Activated CD8-positive, alpha-beta T cell treated with anti-CD3 and anti-CD28 coated beads for 36 hours (primary cell): ENCODE data around the gene SUSD1. TPM values are rescaled to one million over a fixed set of nuclear protein-coding genes. Genes with fewer than 3 reads are reported as not detected.

ENCODE experiments used
- ATAC-seq: fragments of 200-7000 bp; cut with Tn5 transposase; one replicate; pipeline ENCODE4 v1.10.0; 2021; ENCODE audit warnings: mild to moderate bottlenecking, moderate library complexity
- CTCF ChIA-PET: fragments of 350-600 bp; sonication (Branson Sonifier 250); formaldehyde crosslinking; loops from one replicate; lab custom pipeline; 2021; ENCODE audit warnings: antibody characterized with exemption; lab: Charles Lee
- POLR2A ChIA-PET: fragments of 350-600 bp; sonication (Branson Sonifier 250); formaldehyde crosslinking; loops from one replicate; lab custom pipeline; 2021; ENCODE audit warnings: antibody characterized with exemption; lab: Charles Lee
- DNase-seq: peaks from one replicate; pipeline ENCODE4 v3.0.0-alpha.2; 2020
- H3K27ac Mint-ChIP-seq: one replicate; pipeline ENCODE4 v1.8.0; 2021; ENCODE audit warnings: mild to moderate bottlenecking, mixed read lengths
- H3K27me3 Mint-ChIP-seq: one replicate; pipeline ENCODE4 v1.8.0; 2021; ENCODE audit warnings: mixed read lengths
- H3K36me3 Mint-ChIP-seq: one replicate; pipeline ENCODE4 v1.8.0; 2021; ENCODE audit warnings: low read depth, mixed read lengths
- H3K4me1 Mint-ChIP-seq: one replicate; pipeline ENCODE4 v1.8.0; 2021; ENCODE audit warnings: low read depth, mixed read lengths
- H3K4me3 Mint-ChIP-seq: one replicate; pipeline ENCODE4 v1.8.0; 2021; ENCODE audit warnings: mild to moderate bottlenecking, moderate library complexity, mixed read lengths
- H3K9me3 Mint-ChIP-seq: one replicate; pipeline ENCODE4 v1.8.0; 2021; ENCODE audit warnings: mixed read lengths
- intact Hi-C: fragments of 100-400 bp; cut with micrococcal nuclease; formaldehyde crosslinking; loops from one replicate; pipeline ENCODE4 v1.10.0; 2022
- total RNA-seq, 2 experiments: library from RNA; stranded (reverse); gene quantifications; one replicate each; pipeline ENCODE4 v1.2.3, GENCODE V29; 2021
- TF ChIP-seq, protein P1 (sequence below): fragments of 200-600 bp; IDR thresholded peaks from one replicate; pipeline ENCODE4 v1.8.0; 2022; ENCODE audit warnings: antibody characterized with exemption, mild to moderate bottlenecking

Gene SUSD1
- total RNA-seq, 2 experiments from 2014 or later = 3.0 to 3.6 TPM

DNA sequence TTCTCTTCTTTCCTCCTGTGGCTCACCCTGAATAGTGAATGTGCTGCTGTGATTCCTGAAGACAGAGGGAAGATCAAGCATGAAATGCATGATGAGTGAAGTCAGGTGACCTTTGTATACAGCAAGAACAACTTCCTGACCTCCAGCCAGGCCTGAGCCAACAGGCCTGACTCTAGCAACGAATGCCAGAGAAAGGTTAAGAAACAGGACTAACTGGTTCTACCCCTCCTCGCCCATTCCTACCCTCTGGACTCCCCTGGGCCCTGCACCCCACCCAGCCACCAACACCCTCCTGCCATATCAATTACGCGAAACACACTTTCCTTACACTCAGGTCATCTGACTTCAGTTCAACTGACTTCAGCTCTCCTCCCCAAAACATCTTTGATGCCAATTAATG, 4.9 kb downstream of the SUSD1 start:
- DNase-seq (no peak), ATAC-seq (no peak)
- H3K4me3 Mint-ChIP-seq = no peak overlapping the region
- POLR2A ChIA-PET = no interaction called here
- peaks cover 2% of the 10 kb centered on the region for H3K36me3 Mint-ChIP-seq
- CTCF ChIA-PET = no interaction called here
- H3K27ac Mint-ChIP-seq = no peak overlapping the region
- no peaks in the 10 kb centered on the region for H3K9me3 Mint-ChIP-seq
- peaks cover under 1% of the 10 kb centered on the region for H3K27me3 Mint-ChIP-seq
- intact Hi-C loops = no loop called here
- TF ChIP-seq, protein P1, sequence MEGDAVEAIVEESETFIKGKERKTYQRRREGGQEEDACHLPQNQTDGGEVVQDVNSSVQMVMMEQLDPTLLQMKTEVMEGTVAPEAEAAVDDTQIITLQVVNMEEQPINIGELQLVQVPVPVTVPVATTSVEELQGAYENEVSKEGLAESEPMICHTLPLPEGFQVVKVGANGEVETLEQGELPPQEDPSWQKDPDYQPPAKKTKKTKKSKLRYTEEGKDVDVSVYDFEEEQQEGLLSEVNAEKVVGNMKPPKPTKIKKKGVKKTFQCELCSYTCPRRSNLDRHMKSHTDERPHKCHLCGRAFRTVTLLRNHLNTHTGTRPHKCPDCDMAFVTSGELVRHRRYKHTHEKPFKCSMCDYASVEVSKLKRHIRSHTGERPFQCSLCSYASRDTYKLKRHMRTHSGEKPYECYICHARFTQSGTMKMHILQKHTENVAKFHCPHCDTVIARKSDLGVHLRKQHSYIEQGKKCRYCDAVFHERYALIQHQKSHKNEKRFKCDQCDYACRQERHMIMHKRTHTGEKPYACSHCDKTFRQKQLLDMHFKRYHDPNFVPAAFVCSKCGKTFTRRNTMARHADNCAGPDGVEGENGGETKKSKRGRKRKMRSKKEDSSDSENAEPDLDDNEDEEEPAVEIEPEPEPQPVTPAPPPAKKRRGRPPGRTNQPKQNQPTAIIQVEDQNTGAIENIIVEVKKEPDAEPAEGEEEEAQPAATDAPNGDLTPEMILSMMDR = no peak
- H3K4me1 Mint-ChIP-seq = peaks cover 53% of the 10 kb centered on the region

DNA sequence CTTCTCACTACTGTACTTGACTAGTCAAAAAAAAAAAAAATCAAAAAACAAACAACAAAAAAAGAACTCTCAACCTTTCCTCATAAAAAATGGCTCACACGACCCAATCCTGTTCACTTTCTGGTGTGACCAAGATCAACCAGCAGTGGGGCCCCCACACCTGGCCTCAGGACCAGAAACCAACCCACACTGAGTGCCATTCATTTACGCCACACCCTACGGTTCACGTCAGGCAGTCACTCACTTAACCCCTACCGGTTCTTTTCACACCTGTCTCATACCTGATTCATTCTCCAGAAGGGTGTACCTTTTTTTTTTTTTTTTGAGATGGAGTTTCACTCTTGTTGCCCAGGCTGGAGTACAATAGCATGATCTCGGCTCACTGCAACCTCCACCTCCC, 5.7 kb downstream of the SUSD1 start:
- H3K9me3 Mint-ChIP-seq = no peaks in the 10 kb centered on the region
- intact Hi-C loops = no loop called here
- ATAC-seq (no peak), DNase-seq (no peak)
- ChIA-PET POLR2A (no interaction called here), CTCF (no interaction called here)
- H3K27ac Mint-ChIP-seq = no peak overlapping the region
- H3K4me3 Mint-ChIP-seq = no peak overlapping the region
- peaks cover 51% of the 10 kb centered on the region for H3K4me1 Mint-ChIP-seq
- no peaks in the 10 kb centered on the region for H3K27me3 Mint-ChIP-seq
- TF ChIP-seq, protein P1 = no peak
- H3K36me3 Mint-ChIP-seq = peaks cover 2% of the 10 kb centered on the region

DNA sequence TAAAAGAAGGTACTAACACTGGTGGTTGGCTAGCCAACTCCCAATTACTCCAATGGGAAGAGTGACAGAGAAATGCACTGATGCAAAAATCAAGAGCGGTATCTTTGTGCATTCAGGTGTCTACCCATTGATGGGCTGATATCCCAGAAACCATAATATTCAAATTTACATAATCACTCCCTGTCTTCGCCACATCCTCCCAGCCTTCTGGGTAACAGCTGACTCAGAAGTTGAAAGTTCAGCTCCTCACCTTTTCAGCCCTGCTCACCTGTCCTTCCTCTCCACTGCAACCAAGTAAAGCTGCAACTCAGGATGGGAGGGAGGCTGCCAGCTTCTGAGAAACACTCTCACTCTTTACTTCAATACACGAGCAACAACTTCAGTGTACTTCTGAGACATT, 6.9 kb downstream of the SUSD1 start:
- intact Hi-C loops = no loop called here
- Mint-ChIP-seq H3K27me3 (no peaks in the 10 kb centered on the region), H3K36me3 (no peaks in the 10 kb centered on the region), H3K4me1 (peaks cover 41% of the 10 kb centered on the region), H3K9me3 (no peaks in the 10 kb centered on the region), H3K4me3 (no peak overlapping the region), H3K27ac (no peak overlapping the region)
- peak; percentile 55 for ATAC-seq
- peak; percentile 33 for DNase-seq
- ChIA-PET POLR2A (no interaction called here), CTCF (no interaction called here)
- TF ChIP-seq, protein P1 = no peak

DNA sequence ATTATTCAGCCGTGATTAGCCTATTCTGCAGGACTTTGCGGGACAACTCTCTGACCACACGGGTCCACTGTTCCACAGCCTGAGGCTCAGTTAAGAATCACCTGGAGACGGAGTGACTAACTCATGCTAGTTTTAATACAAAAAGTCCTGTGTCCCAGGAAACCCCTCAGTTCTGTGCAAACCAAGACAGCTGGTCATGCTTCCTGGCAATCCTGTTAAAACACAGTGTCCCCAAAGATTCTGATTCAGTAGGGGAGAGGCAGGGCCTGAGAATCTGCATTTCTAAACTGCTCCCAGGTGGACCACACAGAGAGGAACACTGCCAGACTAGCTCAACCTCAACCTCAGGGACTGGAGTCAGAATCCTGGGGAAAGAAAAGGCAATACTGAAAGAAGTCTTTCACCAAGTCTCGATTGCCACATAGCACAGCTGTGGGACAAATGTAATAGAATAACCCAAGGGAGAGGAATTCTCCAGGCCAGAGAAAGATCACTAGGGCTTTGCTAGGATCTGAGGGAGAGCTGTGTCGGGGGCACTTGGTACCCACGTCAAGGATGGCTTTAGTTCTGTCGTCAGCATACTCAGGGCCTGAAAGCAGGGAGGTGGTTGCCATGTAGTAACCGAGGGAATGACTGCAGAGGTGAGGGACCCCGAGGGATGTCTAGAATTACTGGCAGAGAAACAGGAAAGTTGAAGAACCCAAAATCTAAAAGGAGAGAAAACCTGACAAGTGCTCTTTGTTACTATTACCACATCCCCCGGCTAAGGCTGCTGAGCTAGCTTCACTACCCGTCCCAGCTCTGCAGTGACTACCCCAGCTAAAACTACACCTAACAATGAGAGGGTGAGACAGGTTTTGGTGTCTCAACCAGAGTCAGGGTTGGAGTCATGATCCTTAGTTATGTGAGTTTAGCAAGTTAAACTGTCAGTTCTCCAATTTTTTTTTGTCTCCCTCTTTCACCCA, 8.6 kb downstream of the SUSD1 start:
- H3K36me3 Mint-ChIP-seq = no peaks in the 10 kb centered on the region
- no peak for DNase-seq
- TF ChIP-seq, protein P1 = no peak
- H3K27me3 Mint-ChIP-seq = no peaks in the 10 kb centered on the region
- POLR2A ChIA-PET = no interaction called here
- intact Hi-C loops = no loop called here
- no peak overlapping the region for H3K27ac Mint-ChIP-seq
- H3K9me3 Mint-ChIP-seq = no peaks in the 10 kb centered on the region
- H3K4me1 Mint-ChIP-seq = peaks cover 33% of the 10 kb centered on the region
- CTCF ChIA-PET = interaction anchor here (1.0 to 2.2 kb wide), 2 partner anchors 18 to 195 kb away, joined by 3 to 9 read pairs; no protein-coding TSS in a partner anchor
- no peak overlapping the region for H3K4me3 Mint-ChIP-seq
- no peak for ATAC-seq
